Activated naive CD4-positive, alpha-beta T cell treated with anti-CD3 and anti-CD28 coated beads, Interleukin-2, amount 50 U/mL, for 16 hours (primary cell): ENCODE measurements around the gene RIMOC1.

Experiments used
- DNase-seq: peaks from one replicate; pipeline ENCODE4 v3.0.0-alpha.2; 2020

The RIMOC1 gene

GRCh38 chr5:41903892-41904799 is at the start of gene RIMOC1:
RIMOC1 (plus strand) TSS chr5:41904344; CDS start chr5:41904368, 24 bp downstream.
- peak; percentile 98 for DNase-seq

GRCh38 chr5:41856644-41857491 is 47.3 kb upstream of the RIMOC1 start:
- DNase-seq = peak; percentile 33

- DNase-seq = no peak
These were observed 46.2 kb upstream of the RIMOC1 start for GRCh38 chr5:41857989-41858388.

- DNase-seq = no peak
These were observed 45.3 kb upstream of the RIMOC1 start for GRCh38 chr5:41858890-41859289.

- no peak for DNase-seq
These were observed 40.2 kb upstream of the RIMOC1 start for GRCh38 chr5:41863871-41864486.

- DNase-seq = no peak
These were observed 34.9 kb upstream of the RIMOC1 start for GRCh38 chr5:41869151-41869723.

GRCh38 chr5:41869724-41870626 is 34.2 kb upstream of the RIMOC1 start, which contains the start of gene OXCT1:
OXCT1 (minus strand) TSS chr5:41870425; CDS start chr5:41870358, 67 bp downstream.
- peak; percentile 95 for DNase-seq

GRCh38 chr5:41870627-41871048 is 33.5 kb upstream of the RIMOC1 start:
- DNase-seq = no peak

GRCh38 chr5:41871852-41872251 is 32.3 kb upstream of the RIMOC1 start:
- DNase-seq = no peak

- no peak for DNase-seq
These were observed 29.6 kb upstream of the RIMOC1 start for GRCh38 chr5:41874512-41875060.

- no peak for DNase-seq
These were observed 29.0 kb upstream of the RIMOC1 start for GRCh38 chr5:41875121-41875520.

GRCh38 chr5:41876678-41877077 is 27.5 kb upstream of the RIMOC1 start:
- no peak for DNase-seq

GRCh38 chr5:41877408-41877807 is 26.7 kb upstream of the RIMOC1 start:
- DNase-seq = no peak

GRCh38 chr5:41878173-41878572 is 26.0 kb upstream of the RIMOC1 start:
- DNase-seq = no peak

- DNase-seq = no peak
These were observed 25.3 kb upstream of the RIMOC1 start for GRCh38 chr5:41878643-41879478.

- DNase-seq = no peak
These were observed 21.4 kb upstream of the RIMOC1 start for GRCh38 chr5:41882765-41883164.

- DNase-seq = no peak
These were observed 20.9 kb upstream of the RIMOC1 start for GRCh38 chr5:41883243-41883642.

GRCh38 chr5:41883936-41884335 is 20.2 kb upstream of the RIMOC1 start:
- DNase-seq = no peak

GRCh38 chr5:41885286-41885685 is 18.9 kb upstream of the RIMOC1 start:
- no peak for DNase-seq

GRCh38 chr5:41891066-41891707 is 13.0 kb upstream of the RIMOC1 start:
- no peak for DNase-seq
